ENCODE results near the gene MINAR2.

GRCh38 chr5:129716235-129716634 lies 31.7 kb upstream of the MINAR2 start:
- TF ChIP-seq CTCF (IDR thresholded peaks at IDR 0.05) (no peak), POLR2A (IDR thresholded peaks at IDR 0.05) (no peak)
